Activated CD4-positive, alpha-beta T cell treated with anti-CD3 and anti-CD28 coated beads, Interleukin-2, amount 10 ng/mL, durations not matched to agents 7 days and 5 days (primary cell): ENCODE measurements around the gene INO80. TPM values are rescaled to one million over a fixed set of nuclear protein-coding genes. Genes with fewer than 3 reads are reported as not detected.
"Not testable (repeated sequence)": the region's sequence is repeated elsewhere in the genome, so short reads cannot be mapped to it uniquely, and the experiment has no call there.

Experiments
- CTCF ChIA-PET: fragments of 350-600 bp; sonication (Branson Sonifier 250); formaldehyde crosslinking; loops from one replicate; lab custom pipeline; 2021; ENCODE audit warnings: antibody characterized with exemption; lab: Charles Lee
- POLR2A ChIA-PET: fragments of 350-600 bp; sonication (Branson Sonifier 250); formaldehyde crosslinking; loops from one replicate; lab custom pipeline; 2021; ENCODE audit warnings: antibody characterized with exemption; lab: Charles Lee
- DNase-seq: peaks from one replicate; pipeline ENCODE4 v3.0.0-alpha.2; 2020
- H3K27ac Mint-ChIP-seq: one replicate; pipeline ENCODE4 v1.8.0; 2021; ENCODE audit warnings: mild to moderate bottlenecking, moderate library complexity, mixed read lengths
- H3K27me3 Mint-ChIP-seq: one replicate; pipeline ENCODE4 v1.8.0; 2021; ENCODE audit warnings: mixed read lengths
- H3K36me3 Mint-ChIP-seq: one replicate; pipeline ENCODE4 v1.8.0; 2021; ENCODE audit warnings: low read depth, mixed read lengths
- H3K4me1 Mint-ChIP-seq: one replicate; pipeline ENCODE4 v1.8.0; 2021; ENCODE audit warnings: mixed read lengths
- H3K4me3 Mint-ChIP-seq: one replicate; pipeline ENCODE4 v1.8.0; 2021; ENCODE audit warnings: mild to moderate bottlenecking, moderate library complexity, mixed read lengths
- H3K9me3 Mint-ChIP-seq: one replicate; pipeline ENCODE4 v1.8.0; 2021; ENCODE audit warnings: mixed read lengths
- total RNA-seq, 2 experiments: library from RNA; stranded (reverse); gene quantifications; one replicate each; pipeline ENCODE4 v1.2.3, GENCODE V29; 2021

The INO80 gene
- total RNA-seq, 2 experiments from 2014 or later, result 24.5 to 26.2 TPM

DNA sequence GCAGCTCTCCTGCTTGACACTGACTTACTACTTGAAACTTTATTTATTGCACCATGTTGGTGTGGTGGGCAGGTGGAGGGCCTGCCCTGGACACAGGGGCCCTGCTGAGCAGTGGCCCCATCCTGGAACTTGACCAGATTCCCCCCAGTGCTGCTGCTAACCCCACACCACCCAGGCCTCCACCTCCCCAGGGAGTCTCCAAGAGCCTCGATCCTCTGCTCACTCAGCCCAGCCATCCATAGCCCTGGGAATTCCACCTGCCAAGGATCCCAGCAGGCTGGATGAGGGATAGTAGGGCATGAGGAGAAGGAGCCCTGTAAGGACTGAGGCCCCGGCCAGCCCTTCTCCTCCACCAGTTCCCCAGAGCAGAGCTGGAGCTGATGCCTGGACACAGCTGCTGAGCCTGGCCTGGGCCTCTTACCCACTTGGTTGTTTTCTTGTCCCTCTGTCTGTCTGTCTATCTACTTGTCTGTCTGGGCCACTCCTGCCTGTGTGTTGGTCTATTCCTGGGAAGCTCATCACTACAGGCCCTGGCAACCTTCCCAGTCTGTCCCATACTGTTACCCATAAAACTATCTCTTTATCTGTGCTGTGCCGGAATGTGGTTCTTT, 160.0 kb downstream of the INO80 start:
- Mint-ChIP-seq H3K27ac (peak overlapping the region; percentile 46), H3K27me3 (no peaks in the 10 kb centered on the region), H3K9me3 (no peaks in the 10 kb centered on the region), H3K4me1 (peaks cover 35% of the 10 kb centered on the region), H3K36me3 (peaks cover 6% of the 10 kb centered on the region), H3K4me3 (no peak overlapping the region)
- POLR2A ChIA-PET, result no interaction called here
- no peak for DNase-seq
- CTCF ChIA-PET, result interaction anchor here (1.0 to 9.1 kb wide), 2 partner anchors 13 to 49 kb away, joined by 3 to 59 read pairs; no protein-coding TSS in a partner anchor

DNA sequence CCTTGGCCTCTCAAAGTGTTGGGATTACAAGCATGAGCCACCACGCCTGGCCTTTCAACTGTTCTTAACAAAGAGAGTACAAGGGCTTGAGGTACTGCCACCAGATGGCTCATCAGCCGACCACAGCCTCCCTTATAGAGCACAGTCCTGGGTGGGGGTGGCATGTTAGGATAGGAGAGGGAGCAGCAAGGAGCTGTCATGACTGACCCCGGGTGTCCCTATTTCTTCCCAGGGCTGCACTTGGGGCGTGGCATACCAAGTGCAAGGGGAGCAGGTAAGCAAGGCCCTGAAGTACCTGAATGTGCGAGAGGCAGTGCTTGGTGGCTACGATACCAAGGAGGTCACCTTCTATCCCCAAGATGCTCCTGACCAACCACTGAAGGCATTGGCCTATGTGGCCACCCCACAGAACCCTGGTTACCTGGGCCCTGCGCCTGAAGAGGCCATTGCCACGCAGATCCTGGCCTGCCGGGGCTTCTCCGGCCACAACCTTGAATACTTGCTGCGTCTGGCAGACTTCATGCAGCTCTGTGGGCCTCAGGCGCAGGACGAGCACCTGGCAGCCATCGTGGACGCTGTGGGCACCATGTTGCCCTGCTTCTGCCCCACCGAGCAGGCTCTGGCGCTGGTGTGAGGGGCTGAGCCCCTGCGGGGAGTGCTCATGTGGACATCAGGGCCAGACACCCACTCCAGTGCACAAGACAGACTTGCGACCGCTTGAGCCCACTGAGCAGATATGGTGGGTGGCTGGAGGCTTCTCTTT, 160.8 kb downstream of the INO80 start:
- DNase-seq, result no peak
- CTCF ChIA-PET, result interaction anchor here (0.7 to 9.1 kb wide), 7 partner anchors 9 to 324 kb away, joined by 3 to 59 read pairs (median 3); no protein-coding TSS in a partner anchor
- H3K4me3 Mint-ChIP-seq, result peak overlapping the region; percentile 94
- peaks cover 6% of the 10 kb centered on the region for H3K36me3 Mint-ChIP-seq
- peaks cover 35% of the 10 kb centered on the region for H3K4me1 Mint-ChIP-seq
- no peak overlapping the region for H3K27ac Mint-ChIP-seq
- no peaks in the 10 kb centered on the region for H3K9me3 Mint-ChIP-seq
- POLR2A ChIA-PET, result no interaction called here
- H3K27me3 Mint-ChIP-seq, result no peaks in the 10 kb centered on the region

DNA sequence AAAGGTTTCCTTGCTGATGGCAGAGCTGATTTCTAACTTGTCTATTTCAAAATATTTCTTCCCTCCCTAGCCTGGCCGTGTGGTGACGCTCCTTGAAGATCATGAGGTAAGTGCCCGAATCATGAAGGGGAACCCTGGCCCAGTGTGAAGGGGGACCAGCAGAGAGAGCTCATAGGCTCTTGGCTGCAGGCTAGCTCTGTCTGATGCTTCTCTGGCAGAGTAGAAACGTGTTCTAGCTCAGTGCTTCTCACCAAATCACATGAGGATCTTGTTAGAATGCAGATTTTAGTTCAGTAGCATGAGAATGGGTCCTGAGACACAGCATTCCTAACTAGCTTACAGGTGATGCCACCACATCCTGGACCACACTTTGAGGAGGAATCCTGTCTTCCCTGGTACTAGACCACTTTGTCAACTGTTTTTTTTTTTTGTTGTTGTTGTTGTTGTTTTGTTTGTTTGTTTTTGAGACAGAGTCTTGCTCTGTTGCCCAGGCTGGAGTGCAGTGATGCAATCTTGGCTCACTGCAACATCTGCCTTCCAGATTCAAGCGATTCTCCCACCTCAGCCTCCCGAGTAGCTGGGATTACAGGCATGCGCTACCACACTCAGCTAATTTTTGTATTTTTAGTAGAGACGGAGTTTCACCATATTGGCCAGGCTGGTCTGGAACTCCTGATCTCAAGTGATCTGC, 161.8 kb downstream of the INO80 start:
- Mint-ChIP-seq H3K4me3 (peak overlapping the region; percentile 94), H3K27ac (peak overlapping the region; percentile 65), H3K4me1 (peaks cover 35% of the 10 kb centered on the region)
- H3K9me3 Mint-ChIP-seq, DNase-seq, H3K36me3 Mint-ChIP-seq, H3K27me3 Mint-ChIP-seq: not testable (repeated sequence)
- POLR2A ChIA-PET, result interaction anchor here (0.5 to 0.7 kb wide), 2 partner anchors 12 to 293 kb away, joined by 4 read pairs; no protein-coding TSS in a partner anchor
- CTCF ChIA-PET, result interaction anchor here (0.6 to 9.1 kb wide), 9 partner anchors 10 to 322 kb away, joined by 3 to 59 read pairs (median 5); no protein-coding TSS in a partner anchor

DNA sequence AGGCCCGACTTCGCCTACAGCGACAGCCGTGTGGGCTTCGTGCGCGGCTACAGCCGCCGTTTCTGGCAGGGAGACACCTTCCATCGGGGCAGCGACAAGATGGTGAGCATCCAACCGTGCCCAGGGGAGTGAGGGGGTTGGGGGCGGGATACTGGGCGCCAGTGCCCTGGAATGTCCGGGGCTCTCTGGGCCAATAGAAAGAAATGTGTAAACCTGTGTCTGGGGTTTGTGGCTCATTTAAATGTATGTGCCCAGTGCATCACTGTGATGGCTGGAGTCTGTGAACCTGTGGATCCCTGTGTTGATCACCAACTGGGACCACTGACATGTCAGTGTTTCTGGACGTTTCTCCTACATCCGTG, 162.4 kb downstream of the INO80 start:
- Mint-ChIP-seq H3K4me3 (peak overlapping the region; percentile 94), H3K36me3 (peaks cover 6% of the 10 kb centered on the region), H3K9me3 (no peaks in the 10 kb centered on the region), H3K4me1 (peaks cover 39% of the 10 kb centered on the region), H3K27ac (peak overlapping the region; percentile 94), H3K27me3 (no peaks in the 10 kb centered on the region)
- CTCF ChIA-PET, result interaction anchor here (0.6 to 9.1 kb wide), 10 partner anchors 9 to 265 kb away, joined by 3 to 59 read pairs (median 6); no protein-coding TSS in a partner anchor
- POLR2A ChIA-PET, result interaction anchor here (0.7 kb wide), 1 partner anchor 11 kb away, joined by 3 read pairs; no protein-coding TSS in a partner anchor
- DNase-seq, result no peak

DNA sequence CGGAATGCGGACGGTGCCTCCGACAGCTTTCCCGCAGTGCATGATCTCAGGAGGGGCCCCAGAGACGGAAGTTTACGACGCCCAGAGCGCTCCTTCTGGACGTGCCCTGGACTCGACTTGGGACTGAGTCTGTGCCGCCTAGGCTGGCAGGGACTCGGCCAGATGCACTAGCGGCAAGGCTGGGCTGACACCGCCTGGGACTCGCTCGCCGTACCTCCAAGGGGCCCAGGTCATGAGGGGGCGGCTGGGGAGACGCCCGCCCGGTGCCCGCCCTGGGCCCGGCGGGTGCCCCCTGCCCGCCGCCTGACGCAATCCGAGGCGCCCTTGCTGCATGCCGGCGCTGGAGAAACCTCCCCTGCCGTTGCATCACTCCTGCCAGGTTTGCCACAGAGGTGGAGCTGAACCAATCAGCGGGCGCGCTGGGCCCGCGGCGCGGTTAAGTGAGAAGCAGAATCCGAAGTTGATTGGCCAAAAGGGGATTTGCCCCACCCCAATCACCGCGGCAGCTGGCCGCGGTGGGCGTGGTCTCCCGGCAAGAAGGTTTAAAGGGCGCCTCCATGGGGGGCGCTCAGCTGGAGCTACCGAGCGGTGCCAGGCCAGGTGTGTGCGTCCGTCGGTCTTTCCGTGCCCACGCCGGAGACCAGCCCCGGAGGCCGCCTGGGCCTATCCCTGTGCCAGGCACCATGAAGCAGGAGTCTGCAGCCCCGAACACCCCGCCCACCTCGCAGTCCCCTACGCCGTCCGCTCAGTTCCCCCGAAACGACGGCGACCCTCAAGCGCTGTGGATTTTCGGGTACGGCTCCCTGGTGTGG, 163.0 kb downstream of the INO80 start, which contains the start of gene CHAC1:
Gene CHAC1 (plus strand): TSS at position 571 of the 812 bp plus-strand sequence. CDS start 113 bp downstream, at position 684.
- ChIA-PET POLR2A (interaction anchor here (0.7 kb wide), 1 partner anchor 11 kb away, joined by 3 read pairs; no protein-coding TSS in a partner anchor), CTCF (interaction anchor here (0.5 to 9.1 kb wide), 8 partner anchors 10 to 265 kb away, joined by 3 to 59 read pairs (median 8); no protein-coding TSS in a partner anchor)
- Mint-ChIP-seq H3K4me1 (peaks cover 39% of the 10 kb centered on the region), H3K36me3 (peaks cover 6% of the 10 kb centered on the region), H3K9me3 (no peaks in the 10 kb centered on the region), H3K27ac (peak within 1 kb of the TSS; percentile 94), H3K4me3 (peak within 1 kb of the TSS; percentile 94), H3K27me3 (no peaks in the 10 kb centered on the region)
- peak; percentile 98 for DNase-seq

DNA sequence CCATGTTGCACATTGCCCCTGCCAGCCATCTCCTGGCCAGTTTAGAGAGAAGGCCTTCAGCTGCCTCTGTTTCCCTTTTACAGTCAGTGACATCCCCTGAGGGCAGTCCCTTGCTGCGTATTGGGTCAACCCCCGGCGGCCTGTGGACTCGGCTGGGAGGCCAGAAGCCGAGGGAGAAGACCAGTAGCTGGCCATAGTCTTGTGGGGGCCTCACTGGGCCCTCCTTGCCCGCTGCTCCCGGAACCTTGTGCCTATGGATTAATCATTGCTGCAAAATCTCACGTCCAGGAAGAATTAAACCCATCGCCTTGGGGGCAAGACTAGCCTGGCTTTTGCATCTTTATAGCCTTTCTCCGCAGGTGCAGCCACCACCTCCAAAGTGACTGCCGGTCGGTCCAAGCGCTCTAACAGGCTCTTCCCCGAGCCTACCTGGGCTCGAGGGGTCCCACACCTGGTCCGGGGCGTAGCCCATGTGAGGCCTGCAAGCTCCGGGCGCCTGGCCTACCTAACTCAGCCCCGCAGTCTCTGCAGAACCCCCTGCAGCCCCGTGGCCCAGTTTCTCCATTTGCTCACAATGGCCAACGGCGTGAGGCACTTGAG, 163.7 kb downstream of the INO80 start:
- no peak for DNase-seq
- Mint-ChIP-seq H3K4me1 (peaks cover 39% of the 10 kb centered on the region), H3K9me3 (no peaks in the 10 kb centered on the region), H3K27ac (peak overlapping the region; percentile 92), H3K4me3 (peak overlapping the region; percentile 94), H3K27me3 (no peaks in the 10 kb centered on the region), H3K36me3 (peaks cover 6% of the 10 kb centered on the region)
- ChIA-PET CTCF (interaction anchor here (2.5 to 9.1 kb wide), 4 partner anchors 9 to 46 kb away, joined by 9 to 59 read pairs (median 16); no protein-coding TSS in a partner anchor), POLR2A (no interaction called here)

DNA sequence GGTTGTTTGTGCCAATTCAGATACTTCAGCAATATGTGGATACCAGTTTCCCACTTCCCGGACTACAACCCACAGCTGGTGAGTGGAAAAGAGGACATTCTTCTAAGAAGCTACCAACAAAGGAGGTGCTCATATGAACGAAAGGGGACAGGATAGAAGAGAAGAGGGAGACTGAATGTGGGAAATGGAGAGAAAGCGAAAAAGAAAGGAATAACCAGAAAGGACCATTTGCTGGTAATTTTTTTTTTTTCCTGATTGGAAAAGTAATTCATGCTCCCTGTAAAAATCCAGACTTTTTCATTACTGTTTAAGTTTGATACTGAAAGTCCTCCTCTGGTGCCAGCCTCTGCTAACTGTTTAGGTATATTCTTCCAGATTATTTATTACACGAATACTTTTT, 164.3 kb downstream of the INO80 start:
- peak overlapping the region; percentile 92 for H3K27ac Mint-ChIP-seq
- H3K36me3 Mint-ChIP-seq, result peaks cover 6% of the 10 kb centered on the region
- CTCF ChIA-PET, result interaction anchor here (0.6 to 9.1 kb wide), 7 partner anchors 8 to 200 kb away, joined by 3 to 59 read pairs (median 9); no protein-coding TSS in a partner anchor
- H3K4me3 Mint-ChIP-seq, result peak overlapping the region; percentile 94
- DNase-seq, result no peak
- H3K27me3 Mint-ChIP-seq, result no peaks in the 10 kb centered on the region
- H3K4me1 Mint-ChIP-seq, result peaks cover 39% of the 10 kb centered on the region
- no peaks in the 10 kb centered on the region for H3K9me3 Mint-ChIP-seq
- POLR2A ChIA-PET, result no interaction called here

DNA sequence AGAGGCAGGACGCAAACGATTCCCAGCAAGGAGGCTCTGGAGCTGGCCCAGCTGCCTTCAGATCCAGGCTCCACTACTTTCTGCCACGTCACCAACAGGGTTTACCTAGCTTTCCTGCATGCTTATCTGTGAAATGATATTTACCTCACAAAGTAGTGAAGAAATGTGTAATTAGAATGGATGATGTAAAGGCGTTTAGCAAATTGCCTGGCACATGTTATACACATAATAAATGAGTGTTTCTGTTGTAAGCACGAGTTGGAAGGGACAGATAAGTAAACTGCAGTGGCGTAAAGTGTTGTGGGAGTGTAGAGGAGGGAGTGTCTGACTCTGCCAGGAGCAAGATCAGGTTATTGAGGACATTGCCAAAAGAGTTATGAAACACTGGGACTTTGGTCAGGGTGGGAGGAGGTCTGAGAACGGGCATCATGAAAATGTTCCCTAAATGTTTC, 166.3 kb downstream of the INO80 start:
- no peak overlapping the region for H3K4me3 Mint-ChIP-seq
- H3K9me3 Mint-ChIP-seq, result no peaks in the 10 kb centered on the region
- H3K27ac Mint-ChIP-seq, result no peak overlapping the region
- peaks cover 40% of the 10 kb centered on the region for H3K4me1 Mint-ChIP-seq
- no peak for DNase-seq
- POLR2A ChIA-PET, result no interaction called here
- H3K27me3 Mint-ChIP-seq, result no peaks in the 10 kb centered on the region
- H3K36me3 Mint-ChIP-seq, result peaks cover 3% of the 10 kb centered on the region
- CTCF ChIA-PET, result interaction anchor here (9.1 kb wide), 1 partner anchor 6 kb away, joined by 59 read pairs; no protein-coding TSS in a partner anchor

DNA sequence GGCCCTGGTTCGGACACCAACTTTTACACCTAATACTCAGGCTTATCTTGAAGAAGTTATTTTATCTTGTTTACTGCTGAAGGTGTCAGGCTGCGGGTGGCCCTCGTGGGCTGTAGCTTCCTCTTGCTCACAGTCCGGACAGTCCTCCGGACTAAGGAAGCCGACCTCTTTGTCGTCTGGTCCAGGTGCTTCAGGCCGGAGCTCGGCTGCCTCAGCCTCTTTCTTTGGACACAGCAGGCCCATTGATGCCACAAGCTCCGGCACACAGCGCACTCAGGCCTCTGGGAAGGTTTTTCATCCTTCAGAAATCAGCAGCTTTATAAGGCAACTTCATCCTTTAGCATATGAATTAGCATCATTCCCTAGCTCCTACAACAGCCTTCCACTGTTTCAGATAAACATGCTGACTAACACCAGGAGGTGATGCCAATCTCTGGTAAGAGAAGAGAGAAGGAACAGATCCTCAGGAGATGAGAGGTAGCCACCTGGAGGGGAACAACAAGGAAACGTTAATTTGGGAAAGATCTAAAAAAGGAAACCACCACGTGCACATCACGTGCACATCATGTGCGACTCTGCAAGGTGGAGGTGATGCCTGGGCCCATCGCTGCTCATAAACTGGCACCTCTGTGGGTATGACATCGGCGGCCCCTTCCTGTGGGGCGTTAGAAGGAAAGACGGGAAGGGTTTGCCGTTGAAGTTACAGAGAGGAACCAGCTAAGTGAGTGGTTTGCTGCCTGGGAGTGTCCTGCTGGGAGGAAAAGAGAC, 167.2 kb downstream of the INO80 start:
- DNase-seq, result no peak
- peaks cover 37% of the 10 kb centered on the region for H3K4me1 Mint-ChIP-seq
- ChIA-PET CTCF (interaction anchor here (0.5 to 9.1 kb wide), 4 partner anchors 5 to 73 kb away, joined by 3 to 59 read pairs (median 4); no protein-coding TSS in a partner anchor), POLR2A (no interaction called here)
- no peaks in the 10 kb centered on the region for H3K27me3 Mint-ChIP-seq
- H3K9me3 Mint-ChIP-seq, result no peaks in the 10 kb centered on the region
- H3K36me3 Mint-ChIP-seq, result peaks cover 3% of the 10 kb centered on the region
- no peak overlapping the region for H3K27ac Mint-ChIP-seq
- no peak overlapping the region for H3K4me3 Mint-ChIP-seq

DNA sequence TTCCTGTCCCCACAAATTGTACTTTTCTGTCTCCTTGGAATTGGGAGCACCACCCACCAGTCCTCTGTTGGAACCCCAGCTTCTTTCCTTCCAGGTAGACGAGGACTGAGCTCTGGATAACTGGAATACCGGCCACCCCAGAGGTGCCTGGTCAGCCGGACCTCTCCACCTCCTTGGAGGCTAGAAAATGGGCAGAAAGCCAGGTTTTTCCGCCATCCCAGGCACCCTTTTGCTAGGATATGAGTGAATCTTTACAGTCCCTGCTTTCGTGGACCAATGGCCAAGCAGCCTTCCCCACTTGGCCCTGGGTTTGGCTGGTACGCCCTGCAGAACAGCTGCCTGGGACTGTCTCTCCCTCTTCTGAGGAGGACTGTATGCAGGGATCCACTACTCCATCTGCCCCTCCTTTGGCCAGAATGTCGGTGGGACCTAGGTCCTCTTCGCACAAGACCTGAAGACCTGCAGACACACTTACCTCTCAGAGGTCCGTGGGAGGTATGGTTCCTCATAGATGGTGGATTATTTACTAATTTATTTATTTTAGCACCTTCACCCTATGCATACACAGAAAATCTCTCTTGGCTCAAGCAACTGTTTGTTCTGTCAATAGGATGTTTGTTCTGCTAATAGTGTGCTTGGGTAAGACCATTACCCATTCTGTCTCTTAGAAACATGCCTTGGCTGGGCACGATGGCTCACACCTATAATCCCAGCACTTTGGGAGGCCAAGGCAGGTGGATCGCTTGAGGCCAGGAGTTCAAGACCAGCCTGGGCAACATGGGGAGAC, 171.4 kb downstream of the INO80 start:
- CTCF ChIA-PET, result interaction anchor here (5.3 kb wide), 1 partner anchor 9 kb away, joined by 59 read pairs; the partner anchor contains the start of gene CHAC1
- no peak overlapping the region for H3K4me3 Mint-ChIP-seq
- no peak overlapping the region for H3K27ac Mint-ChIP-seq
- H3K4me1 Mint-ChIP-seq, result peaks cover 53% of the 10 kb centered on the region
- H3K27me3 Mint-ChIP-seq, result no peaks in the 10 kb centered on the region
- DNase-seq, result no peak
- no peaks in the 10 kb centered on the region for H3K36me3 Mint-ChIP-seq
- H3K9me3 Mint-ChIP-seq, result no peaks in the 10 kb centered on the region
- POLR2A ChIA-PET, result no interaction called here
